Hematopoietic multipotent progenitor cell treated with erythropoietin and hydrocortisone succinate and interleukin-3 and kit ligand, for 15 days (in vitro differentiated cells): ENCODE results near the gene KIAA0319L.
"Not testable (repeated sequence)": the region's sequence is repeated elsewhere in the genome, so short reads cannot be mapped to it uniquely, and the experiment has no call there.

ENCODE experiments used
- DNase-seq: peaks from one replicate; pipeline ENCODE4 v3.0.0-alpha.2; 2015; ENCODE audit warnings: low spot score

The KIAA0319L gene

GRCh38 chr1:35486858-35487408 lies 70.3 kb downstream of the KIAA0319L start:
- no peak for DNase-seq

GRCh38 chr1:35481229-35481628 lies 76.0 kb downstream of the KIAA0319L start:
- DNase-seq = no peak

- no peak for DNase-seq
Measured at GRCh38 chr1:35477870-35478269, 79.3 kb downstream of the KIAA0319L start.

GRCh38 chr1:35475856-35476674 lies 81.1 kb downstream of the KIAA0319L start:
- no peak for DNase-seq

- DNase-seq = no peak
Measured at GRCh38 chr1:35475356-35475755, 81.8 kb downstream of the KIAA0319L start.

- not testable (repeated sequence) for DNase-seq
Measured at GRCh38 chr1:35473216-35473615, 84.0 kb downstream of the KIAA0319L start.

GRCh38 chr1:35470977-35471613 lies 86.1 kb downstream of the KIAA0319L start:
- DNase-seq = no peak

GRCh38 chr1:35466120-35466519 lies 91.1 kb downstream of the KIAA0319L start:
- DNase-seq = no peak

GRCh38 chr1:35463749-35464148 lies 93.5 kb downstream of the KIAA0319L start:
- DNase-seq = not testable (repeated sequence)

GRCh38 chr1:35463232-35463631 lies 94.0 kb downstream of the KIAA0319L start:
- no peak for DNase-seq

- no peak for DNase-seq
Measured at GRCh38 chr1:35461966-35462651, 95.1 kb downstream of the KIAA0319L start.

- no peak for DNase-seq
Measured at GRCh38 chr1:35460796-35461195, 96.4 kb downstream of the KIAA0319L start.

GRCh38 chr1:35454616-35455015 lies 102.6 kb downstream of the KIAA0319L start:
- no peak for DNase-seq

- no peak for DNase-seq
Measured at GRCh38 chr1:35454176-35454575, 103.0 kb downstream of the KIAA0319L start.

GRCh38 chr1:35453031-35453430 lies 104.2 kb downstream of the KIAA0319L start:
- DNase-seq = no peak

- DNase-seq = peak; percentile 42
Measured at GRCh38 chr1:35452106-35452774, 105.0 kb downstream of the KIAA0319L start.

- DNase-seq = peak; percentile 82
Measured at GRCh38 chr1:35451125-35451528, 106.1 kb downstream of the KIAA0319L start.

GRCh38 chr1:35449334-35450008 lies 107.7 kb downstream of the KIAA0319L start:
- DNase-seq = no peak

GRCh38 chr1:35448344-35448801 lies 108.8 kb downstream of the KIAA0319L start:
- DNase-seq = no peak

- no peak for DNase-seq
Measured at GRCh38 chr1:35447278-35447677, 109.9 kb downstream of the KIAA0319L start.

GRCh38 chr1:35444519-35444774 lies 112.8 kb downstream of the KIAA0319L start:
- no peak for DNase-seq
